ENCODE measurements around the gene CBX3. TPM values are rescaled to one million over a fixed set of nuclear protein-coding genes. Genes with fewer than 3 reads are reported as not detected.

The CBX3 gene
- total and polyA plus RNA-seq, 10 of the 15 experiments (the other 5 are each of a cell fraction or from before 2014, with no cell fraction given), result 153 to 307 (median 225) TPM

GRCh38 chr7:26167303-26167934 lies 34.1 kb upstream of the CBX3 start:
- H3K4me3 ChIP-seq, result 0 out of 2 replicates have a peak overlapping the region, but pooled peaks have one; percentile 31
- peak overlapping the region; percentile 51; the same call in 1 of the 2 replicates for H2AFZ ChIP-seq (ENCODE audit: control insufficient read depth, low read depth, low read length)
- H4K20me1 ChIP-seq (ENCODE audit: control insufficient read depth, insufficient read depth), result no peaks in the 10 kb centered on the region
- in situ Hi-C loops (cut with MboI), result no loop called here
- ChIA-PET RAD21 (ENCODE audit: unreplicated experiment) (interaction anchor here (1.0 to 3.4 kb wide), 11 partner anchors 11 to 199 kb away, joined by 3 to 74 read pairs (median 5); partner anchors contain the start of gene NFE2L3), CTCF (interaction anchor here (0.6 to 3.2 kb wide), 10 partner anchors 11 to 274 kb away, joined by 3 to 52 read pairs (median 8); partner anchors contain the start of gene NFE2L3), POLR2A (interaction anchor here (0.7 to 3.2 kb wide), 14 partner anchors 11 to 208 kb away, joined by 3 to 111 read pairs (median 8); partner anchors contain the start of genes CBX3 and NFE2L3), SMC1A (ENCODE audit: uncharacterized antibody, unreplicated experiment) (interaction anchor here (0.8 to 5.4 kb wide), 19 partner anchors 11 to 916 kb away, joined by 3 to 91 read pairs (median 4); partner anchors contain the start of gene NFE2L3)
- WGBS (ENCODE audit: insufficient coverage, insufficient replicate concordance, low lambda C conversion rate, missing lambda C conversion rate), result 88% methylated on average over 3 of the region's 3 CpGs
- H3K36me3 ChIP-seq (ENCODE audit: control insufficient read depth in 2 of 2, insufficient read depth in 2 of 2, low read length in 1 of 2), result peaks cover 2 to 3% of the 10 kb centered on the region in 2 experiments; a peak in 3 of 4 replicates
- H3K9ac ChIP-seq (ENCODE audit: control insufficient read depth, insufficient read depth, low read length), result peak overlapping the region; percentile 51
- H3K9me3 ChIP-seq (replicated peaks; ENCODE audit: control insufficient read depth, insufficient read depth, low read length), result no peaks in the 10 kb centered on the region
- H3K27me3 ChIP-seq (replicated peaks in 1 of 2; ENCODE audit: control insufficient read depth in 2 of 2, insufficient read depth in 2 of 2, low read length in 1 of 2), result no peaks in the 10 kb centered on the region
- peaks cover 17% of the 10 kb centered on the region for H3K4me1 ChIP-seq (ENCODE audit: control insufficient read depth, insufficient read depth, low read length)
- H3K27ac ChIP-seq (ENCODE audit: control insufficient read depth, insufficient read depth), result peak overlapping the region; percentile 43
- intact Hi-C loops (cut with micrococcal nuclease; ENCODE audit: unreplicated experiment), result no loop called here
- H3K4me2 ChIP-seq (ENCODE audit: control insufficient read depth, insufficient read depth), result peak overlapping the region; percentile 65
- FAIRE-seq, result no peak
- peak; percentile 94 for ATAC-seq
- H3K79me2 ChIP-seq (ENCODE audit: control insufficient read depth, insufficient read depth, low read length), result peaks cover 32% of the 10 kb centered on the region
- TF ChIP-seq TAF1 (IDR thresholded peaks at IDR 0.05; ENCODE audit: borderline replicate concordance, low read depth, low read length), result no peak
- no peak; the same call in 1 of the 2 replicates for TF ChIP-seq ATF7 (IDR thresholded peaks at IDR 0.05; ENCODE audit: low read depth)
- peak; percentile 43; the same call in 1 of the 2 replicates for TF ChIP-seq DPF2 (IDR thresholded peaks at IDR 0.05)
- no peak for TF ChIP-seq ATF2 (IDR thresholded peaks at IDR 0.05; ENCODE audit: low read length)
- TF ChIP-seq JUNB (IDR thresholded peaks at IDR 0.05), result no peak
- no peak for TF ChIP-seq BCL3 (IDR thresholded peaks at IDR 0.05; ENCODE audit: borderline replicate concordance, insufficient read depth, low read depth, low read length, poor library complexity, severe bottlenecking)
- peak in 1 of 2 experiments; percentile 49; a peak in 1 of 4 replicates for TF ChIP-seq BHLHE40 (IDR thresholded peaks at IDR 0.05; ENCODE audit: borderline replicate concordance in 1 of 2, low read depth in 2 of 2, low read length in 1 of 2)
- TF ChIP-seq USF1 (IDR thresholded peaks at IDR 0.05; ENCODE audit: borderline replicate concordance, extremely low read length, insufficient read depth, low read depth, low read length), result no peak
- TF ChIP-seq MTA2 (IDR thresholded peaks at IDR 0.05; ENCODE audit: low read depth), result peak; percentile 65; the same call in 1 of the 2 replicates
- no peak for TF ChIP-seq BRCA1 (IDR thresholded peaks at IDR 0.05; ENCODE audit: low read depth, low read length)
- TF ChIP-seq ZNF384 (IDR thresholded peaks at IDR 0.05; ENCODE audit: borderline replicate concordance, low read depth, low read length), result peak; percentile 53
- TF ChIP-seq ZNF24 (IDR thresholded peaks at IDR 0.05), result no peak
- peak; percentile 22; the same call in 1 of the 2 replicates for TF ChIP-seq RAD51 (IDR thresholded peaks at IDR 0.05)
- TF ChIP-seq SIX5 (IDR thresholded peaks at IDR 0.05; ENCODE audit: low read depth, low read length, severe bottlenecking), result no peak
- BruUV-seq (replicated peaks), result no TSS peak
- no peak for DNase-seq (ENCODE audit: low read depth, low spot score)

Measured in GM12878 (cell line).